Measurements from ENCODE around the gene NCOR1.

NCOR1 gene

DNA sequence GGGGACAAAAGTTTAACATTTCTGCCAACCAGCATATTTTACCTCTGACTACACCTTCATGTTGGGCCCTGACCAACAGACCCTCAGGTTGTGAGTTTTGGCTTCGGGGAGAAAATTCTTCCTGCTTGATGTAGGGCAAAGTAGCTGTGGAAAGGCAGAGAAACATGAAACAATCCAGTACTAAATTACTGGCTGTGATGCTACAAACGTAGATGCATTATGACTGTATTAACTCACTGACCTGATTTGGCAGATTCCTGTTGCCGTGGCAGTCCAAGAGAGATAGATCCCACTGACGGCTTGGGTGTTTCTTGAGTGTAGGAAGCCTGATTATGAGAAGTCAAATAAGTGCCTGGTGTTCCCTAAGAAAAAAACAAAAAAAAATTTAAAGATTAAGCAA lies 135.0 kb downstream of the NCOR1 start:
- H3K23ac ChIP-seq (ENCODE audit: low read length) = no peak overlapping the region
- H3K79me2 ChIP-seq (ENCODE audit: control insufficient read depth, insufficient read depth, low read length, poor library complexity) = no peaks in the 10 kb centered on the region
- H2AFZ ChIP-seq (ENCODE audit: insufficient read depth, low read length, poor library complexity) = no peak overlapping the region
- no peak for DNase-seq
- H3K27me3 ChIP-seq (ENCODE audit: insufficient read depth, low read length) = no peaks in the 10 kb centered on the region
- no peak overlapping the region for H3K4me3 ChIP-seq (ENCODE audit: low read depth, low read length)
- H2BK120ac ChIP-seq (ENCODE audit: insufficient read depth, low read length, poor library complexity) = no peak overlapping the region
- H2BK5ac ChIP-seq (ENCODE audit: low read depth, low read length, poor library complexity) = no peak overlapping the region
- no peak overlapping the region for H4K91ac ChIP-seq (ENCODE audit: low read depth, low read length)
- H3K4me2 ChIP-seq (ENCODE audit: low read length) = no peak overlapping the region
- H3K36me3 ChIP-seq (ENCODE audit: control insufficient read depth in 1 of 2, insufficient read depth in 2 of 2, low read length in 2 of 2) = peaks cover 3 to 19% of the 10 kb centered on the region in 2 experiments
- H4K12ac ChIP-seq (ENCODE audit: low read depth, low read length) = no peak overlapping the region
- no peaks in the 10 kb centered on the region for H3K79me1 ChIP-seq (ENCODE audit: low read length)
- H3K4ac ChIP-seq (ENCODE audit: low read depth, low read length) = no peak overlapping the region
- no peak overlapping the region for H2AK5ac ChIP-seq (ENCODE audit: low read length)
- H3K4me1 ChIP-seq (ENCODE audit: control insufficient read depth in 1 of 2, insufficient read depth in 2 of 2, low read length in 2 of 2) = no peaks in the 10 kb centered on the region
- no peak overlapping the region for H3K18ac ChIP-seq (ENCODE audit: low read length)
- no peak overlapping the region for H3K27ac ChIP-seq (ENCODE audit: low read depth, low read length)
- no peaks in the 10 kb centered on the region for H3K9me3 ChIP-seq (ENCODE audit: insufficient read depth, low read depth, low read length)
- H3K14ac ChIP-seq (ENCODE audit: low read length) = no peak overlapping the region
- no CpG with 5 or more reads among the region's 4 CpGs for WGBS (ENCODE audit: extremely low coverage, insufficient coverage, insufficient read length)
- H3K9ac ChIP-seq (ENCODE audit: low read length) = no peak overlapping the region
- H2BK12ac ChIP-seq (ENCODE audit: low read length) = no peak overlapping the region
- no peak overlapping the region for H4K8ac ChIP-seq (ENCODE audit: low read depth, low read length)

DNA sequence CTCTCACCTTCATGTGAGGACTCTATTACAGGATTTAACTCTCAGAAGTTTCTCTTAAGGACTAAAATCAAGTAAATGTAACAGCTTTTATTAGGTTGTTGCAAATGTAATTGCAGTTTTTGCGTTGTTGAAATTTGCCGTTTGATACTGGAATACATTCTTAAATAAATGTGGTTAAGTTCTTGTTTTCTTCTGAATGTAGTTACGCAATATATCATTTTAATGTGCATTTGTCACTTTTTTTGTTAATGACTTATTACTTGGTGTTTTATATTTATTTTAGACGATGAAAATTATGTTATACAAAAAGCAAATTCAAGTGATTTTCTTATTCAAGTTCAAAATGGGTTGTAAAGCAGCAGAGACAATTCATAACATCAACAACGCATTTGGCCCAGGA lies 139.4 kb downstream of the NCOR1 start:
- no peak overlapping the region for H3K18ac ChIP-seq (ENCODE audit: low read length)
- no peak overlapping the region for H2AFZ ChIP-seq (ENCODE audit: insufficient read depth, low read length, poor library complexity)
- H3K4ac ChIP-seq (ENCODE audit: low read depth, low read length) = no peak overlapping the region
- H2AK5ac ChIP-seq (ENCODE audit: low read length) = no peak overlapping the region
- no peaks in the 10 kb centered on the region for H3K27me3 ChIP-seq (ENCODE audit: insufficient read depth, low read length)
- no peaks in the 10 kb centered on the region for H3K79me2 ChIP-seq (ENCODE audit: control insufficient read depth, insufficient read depth, low read length, poor library complexity)
- H3K4me1 ChIP-seq (ENCODE audit: control insufficient read depth in 1 of 2, insufficient read depth in 2 of 2, low read length in 2 of 2) = no peaks in the 10 kb centered on the region
- DNase-seq = no peak
- no peak overlapping the region for H3K27ac ChIP-seq (ENCODE audit: low read depth, low read length)
- no peak overlapping the region for H3K4me3 ChIP-seq (ENCODE audit: low read depth, low read length)
- no peak overlapping the region for H2BK120ac ChIP-seq (ENCODE audit: insufficient read depth, low read length, poor library complexity)
- no peak overlapping the region for H3K23ac ChIP-seq (ENCODE audit: low read length)
- no peak overlapping the region for H3K14ac ChIP-seq (ENCODE audit: low read length)
- H4K8ac ChIP-seq (ENCODE audit: low read depth, low read length) = no peak overlapping the region
- H3K9me3 ChIP-seq (ENCODE audit: insufficient read depth, low read depth, low read length) = no peaks in the 10 kb centered on the region
- no peak overlapping the region for H4K12ac ChIP-seq (ENCODE audit: low read depth, low read length)
- H4K91ac ChIP-seq (ENCODE audit: low read depth, low read length) = no peak overlapping the region
- no peak overlapping the region for H3K9ac ChIP-seq (ENCODE audit: low read length)
- H2BK5ac ChIP-seq (ENCODE audit: low read depth, low read length, poor library complexity) = no peak overlapping the region
- no peaks in the 10 kb centered on the region for H3K79me1 ChIP-seq (ENCODE audit: low read length)
- no peak overlapping the region for H3K4me2 ChIP-seq (ENCODE audit: low read length)
- H2BK12ac ChIP-seq (ENCODE audit: low read length) = no peak overlapping the region
- peaks cover 5 to 20% of the 10 kb centered on the region in 2 experiments for H3K36me3 ChIP-seq (ENCODE audit: control insufficient read depth in 1 of 2, insufficient read depth in 2 of 2, low read length in 2 of 2)
- WGBS (ENCODE audit: extremely low coverage, insufficient coverage, insufficient read length) = no CpG with 5 or more reads among the region's 5 CpGs

DNA sequence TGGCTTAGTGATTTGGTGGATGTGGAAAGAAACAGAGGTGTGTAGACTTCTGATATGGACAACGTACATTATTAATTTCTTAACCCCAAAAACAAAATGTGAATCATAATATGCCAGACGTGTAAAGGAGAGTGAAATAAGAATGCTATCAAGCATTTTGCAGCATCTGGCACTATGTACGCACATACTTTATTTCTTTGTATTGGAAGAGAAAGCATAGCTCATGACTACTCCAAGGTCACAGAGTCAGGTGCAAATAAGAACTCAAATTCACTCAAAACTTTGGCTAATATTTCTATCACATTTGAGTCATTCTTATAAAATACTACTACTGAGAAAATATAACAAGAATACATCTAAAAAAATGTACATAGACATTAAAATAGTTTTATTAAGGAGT lies 140.9 kb downstream of the NCOR1 start:
- H2AK5ac ChIP-seq (ENCODE audit: low read length) = no peak overlapping the region
- WGBS (ENCODE audit: extremely low coverage, insufficient coverage, insufficient read length) = no CpG with 5 or more reads among the region's 3 CpGs
- no peak overlapping the region for H3K23ac ChIP-seq (ENCODE audit: low read length)
- H3K9ac ChIP-seq (ENCODE audit: low read length) = no peak overlapping the region
- peaks cover 11 to 23% of the 10 kb centered on the region in 2 experiments for H3K36me3 ChIP-seq (ENCODE audit: control insufficient read depth in 1 of 2, insufficient read depth in 2 of 2, low read length in 2 of 2)
- H3K18ac ChIP-seq (ENCODE audit: low read length) = no peak overlapping the region
- no peak overlapping the region for H4K8ac ChIP-seq (ENCODE audit: low read depth, low read length)
- DNase-seq = no peak
- H2BK12ac ChIP-seq (ENCODE audit: low read length) = no peak overlapping the region
- H2BK120ac ChIP-seq (ENCODE audit: insufficient read depth, low read length, poor library complexity) = no peak overlapping the region
- no peaks in the 10 kb centered on the region for H3K79me1 ChIP-seq (ENCODE audit: low read length)
- H3K27ac ChIP-seq (ENCODE audit: low read depth, low read length) = no peak overlapping the region
- no peak overlapping the region for H3K4me2 ChIP-seq (ENCODE audit: low read length)
- no peak overlapping the region for H2BK5ac ChIP-seq (ENCODE audit: low read depth, low read length, poor library complexity)
- H2AFZ ChIP-seq (ENCODE audit: insufficient read depth, low read length, poor library complexity) = no peak overlapping the region
- H3K9me3 ChIP-seq (ENCODE audit: insufficient read depth, low read depth, low read length) = no peaks in the 10 kb centered on the region
- H3K4ac ChIP-seq (ENCODE audit: low read depth, low read length) = no peak overlapping the region
- no peak overlapping the region for H3K4me3 ChIP-seq (ENCODE audit: low read depth, low read length)
- no peak overlapping the region for H4K91ac ChIP-seq (ENCODE audit: low read depth, low read length)
- H4K12ac ChIP-seq (ENCODE audit: low read depth, low read length) = no peak overlapping the region
- H3K27me3 ChIP-seq (ENCODE audit: insufficient read depth, low read length) = no peaks in the 10 kb centered on the region
- no peaks in the 10 kb centered on the region for H3K79me2 ChIP-seq (ENCODE audit: control insufficient read depth, insufficient read depth, low read length, poor library complexity)
- no peaks in the 10 kb centered on the region for H3K4me1 ChIP-seq (ENCODE audit: control insufficient read depth in 1 of 2, insufficient read depth in 2 of 2, low read length in 2 of 2)
- no peak overlapping the region for H3K14ac ChIP-seq (ENCODE audit: low read length)

DNA sequence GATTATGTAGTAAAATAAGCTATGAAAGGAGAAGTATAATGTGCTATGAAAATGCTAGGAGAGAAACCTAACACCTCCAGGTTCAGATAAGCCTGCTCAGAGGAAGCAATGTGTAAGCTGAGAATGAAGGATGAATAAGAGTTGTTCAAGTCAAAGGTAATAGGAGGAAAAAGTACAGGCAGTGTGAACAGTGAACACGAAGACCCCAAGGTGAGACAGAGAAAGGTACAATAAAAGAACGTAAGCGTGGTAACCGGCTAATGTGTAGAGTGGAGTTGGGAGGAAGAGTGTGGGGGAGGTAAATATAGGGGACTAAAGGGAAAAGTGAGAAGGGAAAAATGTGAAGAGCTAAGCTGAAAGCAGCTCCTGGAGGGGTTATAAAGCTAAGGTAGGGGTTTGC lies 141.5 kb downstream of the NCOR1 start:
- Histone ChIP-seq H3K79me1 (ENCODE audit: low read length) (no peaks in the 10 kb centered on the region), H2BK120ac (ENCODE audit: insufficient read depth, low read length, poor library complexity) (no peak overlapping the region), H2BK5ac (ENCODE audit: low read depth, low read length, poor library complexity) (no peak overlapping the region), H3K79me2 (ENCODE audit: control insufficient read depth, insufficient read depth, low read length, poor library complexity) (no peaks in the 10 kb centered on the region), H3K18ac (ENCODE audit: low read length) (no peak overlapping the region), H3K4me2 (ENCODE audit: low read length) (no peak overlapping the region), H3K4me1 (ENCODE audit: control insufficient read depth in 1 of 2, insufficient read depth in 2 of 2, low read length in 2 of 2) (no peaks in the 10 kb centered on the region), H3K9me3 (ENCODE audit: insufficient read depth, low read depth, low read length) (no peaks in the 10 kb centered on the region), H4K8ac (ENCODE audit: low read depth, low read length) (no peak overlapping the region), H3K9ac (ENCODE audit: low read length) (no peak overlapping the region), H2AK5ac (ENCODE audit: low read length) (no peak overlapping the region), H3K4me3 (ENCODE audit: low read depth, low read length) (no peak overlapping the region), H4K12ac (ENCODE audit: low read depth, low read length) (no peak overlapping the region), H3K27ac (ENCODE audit: low read depth, low read length) (no peak overlapping the region), H3K4ac (ENCODE audit: low read depth, low read length) (no peak overlapping the region), H3K27me3 (ENCODE audit: insufficient read depth, low read length) (no peaks in the 10 kb centered on the region), H4K91ac (ENCODE audit: low read depth, low read length) (no peak overlapping the region), H3K36me3 (ENCODE audit: control insufficient read depth in 1 of 2, insufficient read depth in 2 of 2, low read length in 2 of 2) (peaks cover 13 to 25% of the 10 kb centered on the region in 2 experiments), H2BK12ac (ENCODE audit: low read length) (no peak overlapping the region), H3K14ac (ENCODE audit: low read length) (no peak overlapping the region), H2AFZ (ENCODE audit: insufficient read depth, low read length, poor library complexity) (no peak overlapping the region), H3K23ac (ENCODE audit: low read length) (no peak overlapping the region)
- no peak for DNase-seq
- 100% methylated on average over 3 of the region's 4 CpGs for WGBS (ENCODE audit: extremely low coverage, insufficient coverage, insufficient read length)
